HG02943 (cell line): Measurements from ENCODE around the gene AGO1.
"Not testable (repeated sequence)": the region's sequence is repeated elsewhere in the genome, so short reads cannot be mapped to it uniquely, and the experiment has no call there.

Experiments
- ATAC-seq: cut with Tn5 transposase; IDR thresholded peaks from one replicate; pipeline ENCODE4 v1.9.1; 2021; ENCODE audit warnings: mild to moderate bottlenecking, low read depth, moderate library complexity; ENCODE audit not compliant: unreplicated experiment

Gene AGO1

GRCh38 chr1:35964277-35964676 lies 81.3 kb downstream of the AGO1 start:
- not testable (repeated sequence) for ATAC-seq

- ATAC-seq, result no peak
Observed at GRCh38 chr1:35968396-35968795, 85.4 kb downstream of the AGO1 start.

- no peak for ATAC-seq
Observed at GRCh38 chr1:35971601-35972000, 88.6 kb downstream of the AGO1 start.

GRCh38 chr1:35972631-35973030 lies 89.6 kb downstream of the AGO1 start:
- not testable (repeated sequence) for ATAC-seq

GRCh38 chr1:35980090-35980489 lies 97.1 kb downstream of the AGO1 start:
- no peak for ATAC-seq
